Natural killer cell (primary cell): ENCODE measurements around the gene GPX3. TPM values are rescaled to one million over a fixed set of nuclear protein-coding genes. Genes with fewer than 3 reads are reported as not detected.

Experiments used
- ATAC-seq, 3 donors: fragments of 150-1000 bp in 2 of 3; fragments of 200-7000 bp in 1 of 3; cut with Tn5 transposase; 1 replicate in 1 of 3; 2 replicates in 2 of 3; pipeline ENCODE4 v1.10.0; 2021; ENCODE audit warnings: mild to moderate bottlenecking in 2 of 3, moderate library complexity in 2 of 3
- DNase-seq, 2 donors: peaks; one replicate each; pipeline versions ENCODE4 v3.0.0 to v3.0.0-alpha.2; 2013 to 2021; ENCODE audit warnings: mixed read lengths in 1 of 2
- H3K27ac ChIP-seq: one replicate; pipeline ENCODE4 v1.5.1; 2013; ENCODE audit warnings: mild to moderate bottlenecking, low read length
- H3K27me3 ChIP-seq: one replicate; pipeline ENCODE4 v1.6.1; 2013; ENCODE audit warnings: low read length; ENCODE audit not compliant: control insufficient read depth, insufficient read depth
- H3K36me3 ChIP-seq: one replicate; pipeline ENCODE4 v1.6.1; 2013; ENCODE audit warnings: low read length; ENCODE audit not compliant: control insufficient read depth, insufficient read depth
- H3K4me1 ChIP-seq: one replicate; pipeline ENCODE4 v1.6.1; 2013; ENCODE audit warnings: low read length; ENCODE audit not compliant: control insufficient read depth, insufficient read depth
- H3K4me3 ChIP-seq: one replicate; pipeline ENCODE4 v1.5.1; 2013; ENCODE audit warnings: low read length
- H3K9me3 ChIP-seq: one replicate; pipeline ENCODE4 v1.6.1; 2013; ENCODE audit warnings: low read length; ENCODE audit not compliant: control insufficient read depth, insufficient read depth
- H3K27ac Mint-ChIP-seq, 2 donors: one replicate each; pipeline ENCODE4 v1.8.0; 2022; ENCODE audit warnings: mild to moderate bottlenecking in 2 of 2, mixed read lengths in 2 of 2, moderate library complexity in 1 of 2
- H3K27me3 Mint-ChIP-seq, 2 donors: one replicate each; pipeline ENCODE4 v1.8.0; 2022; ENCODE audit warnings: low read depth in 2 of 2, mixed read lengths in 2 of 2
- H3K36me3 Mint-ChIP-seq: one replicate; pipeline ENCODE4 v1.8.0; 2022; ENCODE audit warnings: mixed read lengths
- H3K4me1 Mint-ChIP-seq, 2 donors: one replicate each; pipeline ENCODE4 v1.8.0; 2022; ENCODE audit warnings: mixed read lengths in 2 of 2
- H3K4me3 Mint-ChIP-seq: one replicate; pipeline ENCODE4 v1.8.0; 2022; ENCODE audit warnings: mild to moderate bottlenecking, moderate library complexity, mixed read lengths
- H3K9me3 Mint-ChIP-seq, 2 donors: one replicate each; pipeline ENCODE4 v1.8.0; 2022; ENCODE audit warnings: mixed read lengths in 2 of 2
- WGBS: methylation state at CpG from one replicate; pipeline ENCODE4 v1.1.7; 2013; ENCODE audit warnings: missing lambda C conversion rate; ENCODE audit not compliant: insufficient coverage; 5-methylcytosine and 5-hydroxymethylcytosine counted together
- intact Hi-C: fragments of 100-400 bp; cut with micrococcal nuclease; formaldehyde crosslinking; loops from one replicate; pipeline ENCODE4 v1.14.2; 2022
- total RNA-seq, 4 donors: library from RNA; stranded (reverse); fragments of 120-200 nt in 1 of 4; gene quantifications; one replicate each; pipeline versions ENCODE4 v1.2.3 to v1.2.4, GENCODE V29; 2013 to 2022
- TF ChIP-seq, protein P1 (sequence below): fragments of 200-600 bp; IDR thresholded peaks from one replicate; pipeline ENCODE4 v1.8.0; 2022; ENCODE audit warnings: antibody characterized with exemption

GPX3 gene
- total RNA-seq, 3 donors from 2014 or later (not counting 1 experiment from before 2014, with no cell fraction given): 1.1 TPM; not detected in 2

DNA sequence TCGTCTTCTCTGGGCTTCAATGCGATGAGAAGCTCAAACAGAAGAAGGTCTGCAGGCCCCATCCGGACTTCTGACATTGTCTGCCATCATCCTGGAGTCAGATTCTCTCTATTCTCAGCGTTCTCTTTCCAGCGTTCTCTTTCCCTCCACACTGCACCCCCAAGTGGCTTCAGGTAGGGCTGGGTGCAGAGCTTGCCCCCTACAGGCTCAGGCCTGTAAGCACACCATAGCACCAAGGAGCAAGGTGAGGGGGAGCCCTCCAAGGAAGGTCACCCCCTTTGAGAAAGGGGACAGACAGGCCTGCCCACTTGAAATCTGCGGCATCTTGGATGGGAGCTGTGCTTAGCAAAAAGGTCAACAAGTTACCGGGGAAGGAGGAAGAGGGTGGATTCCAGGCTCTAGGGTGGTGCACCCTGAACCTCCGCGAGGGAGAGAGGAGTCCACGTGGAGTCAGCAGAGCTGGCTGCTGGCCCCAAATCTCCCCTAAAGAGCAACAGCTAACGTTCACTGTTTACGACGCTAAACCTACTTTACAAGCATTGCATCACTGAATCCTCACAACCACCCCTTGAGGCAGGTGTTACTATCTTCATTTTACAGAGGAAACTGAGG, 27.5 kb downstream of the GPX3 start:
- peak in 1 of 2 donors; percentile 58 for DNase-seq
- no peak overlapping the region for H3K4me3 Mint-ChIP-seq
- no peaks in the 10 kb centered on the region for H3K9me3 Mint-ChIP-seq
- Histone ChIP-seq H3K4me3 (no peak overlapping the region), H3K27me3 (no peaks in the 10 kb centered on the region), H3K36me3 (peaks cover 84% of the 10 kb centered on the region), H3K9me3 (no peaks in the 10 kb centered on the region), H3K27ac (no peak overlapping the region), H3K4me1 (peaks cover 8% of the 10 kb centered on the region)
- WGBS: 87% methylated on average over 13 of the region's 13 CpGs
- peaks cover 14 to 18% of the 10 kb centered on the region in 2 donors for H3K4me1 Mint-ChIP-seq
- intact Hi-C loops: no loop called here
- ATAC-seq: peak; percentile 67 to 82 (median 71)
- peak overlapping the region in 1 of 2 donors; percentile 47 for H3K27ac Mint-ChIP-seq
- TF ChIP-seq, protein P1, sequence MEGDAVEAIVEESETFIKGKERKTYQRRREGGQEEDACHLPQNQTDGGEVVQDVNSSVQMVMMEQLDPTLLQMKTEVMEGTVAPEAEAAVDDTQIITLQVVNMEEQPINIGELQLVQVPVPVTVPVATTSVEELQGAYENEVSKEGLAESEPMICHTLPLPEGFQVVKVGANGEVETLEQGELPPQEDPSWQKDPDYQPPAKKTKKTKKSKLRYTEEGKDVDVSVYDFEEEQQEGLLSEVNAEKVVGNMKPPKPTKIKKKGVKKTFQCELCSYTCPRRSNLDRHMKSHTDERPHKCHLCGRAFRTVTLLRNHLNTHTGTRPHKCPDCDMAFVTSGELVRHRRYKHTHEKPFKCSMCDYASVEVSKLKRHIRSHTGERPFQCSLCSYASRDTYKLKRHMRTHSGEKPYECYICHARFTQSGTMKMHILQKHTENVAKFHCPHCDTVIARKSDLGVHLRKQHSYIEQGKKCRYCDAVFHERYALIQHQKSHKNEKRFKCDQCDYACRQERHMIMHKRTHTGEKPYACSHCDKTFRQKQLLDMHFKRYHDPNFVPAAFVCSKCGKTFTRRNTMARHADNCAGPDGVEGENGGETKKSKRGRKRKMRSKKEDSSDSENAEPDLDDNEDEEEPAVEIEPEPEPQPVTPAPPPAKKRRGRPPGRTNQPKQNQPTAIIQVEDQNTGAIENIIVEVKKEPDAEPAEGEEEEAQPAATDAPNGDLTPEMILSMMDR: peak; percentile 69
- peaks cover 11% of the 10 kb centered on the region for H3K36me3 Mint-ChIP-seq
- H3K27me3 Mint-ChIP-seq: no peaks in the 10 kb centered on the region

DNA sequence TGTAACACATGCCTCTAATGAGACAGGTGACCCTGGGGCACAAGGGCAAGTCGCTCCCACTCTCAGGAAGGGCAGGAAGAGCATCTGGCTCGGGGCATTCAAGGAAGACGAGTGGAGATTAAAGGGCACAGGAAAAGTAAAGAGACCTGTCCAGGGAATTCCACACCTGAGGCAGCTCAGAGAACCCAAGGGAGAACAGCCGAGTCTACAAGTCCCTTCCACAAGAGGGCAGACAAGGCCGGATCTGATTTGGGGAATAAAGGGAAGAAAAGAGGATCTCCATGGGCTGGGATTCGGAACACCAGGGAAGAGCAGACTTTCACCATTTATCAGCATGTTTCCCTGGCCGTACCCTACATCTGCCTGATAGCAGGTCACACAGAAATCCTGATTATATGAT, 28.1 kb downstream of the GPX3 start:
- Mint-ChIP-seq H3K36me3 (peaks cover 11% of the 10 kb centered on the region), H3K27me3 (no peaks in the 10 kb centered on the region), H3K4me3 (no peak overlapping the region), H3K27ac (peak overlapping the region in 1 of 2 donors; percentile 47), H3K9me3 (no peaks in the 10 kb centered on the region), H3K4me1 (peaks cover 14 to 18% of the 10 kb centered on the region in 2 donors)
- H3K27me3 ChIP-seq: no peaks in the 10 kb centered on the region
- no peak overlapping the region for H3K4me3 ChIP-seq
- peaks cover 82% of the 10 kb centered on the region for H3K36me3 ChIP-seq
- H3K27ac ChIP-seq: no peak overlapping the region
- H3K9me3 ChIP-seq: no peaks in the 10 kb centered on the region
- no peak for ATAC-seq
- no peak for DNase-seq
- 84% methylated on average over 7 of the region's 7 CpGs for WGBS
- peaks cover 8% of the 10 kb centered on the region for H3K4me1 ChIP-seq
- TF ChIP-seq, protein P1: no peak
- intact Hi-C loops: no loop called here

DNA sequence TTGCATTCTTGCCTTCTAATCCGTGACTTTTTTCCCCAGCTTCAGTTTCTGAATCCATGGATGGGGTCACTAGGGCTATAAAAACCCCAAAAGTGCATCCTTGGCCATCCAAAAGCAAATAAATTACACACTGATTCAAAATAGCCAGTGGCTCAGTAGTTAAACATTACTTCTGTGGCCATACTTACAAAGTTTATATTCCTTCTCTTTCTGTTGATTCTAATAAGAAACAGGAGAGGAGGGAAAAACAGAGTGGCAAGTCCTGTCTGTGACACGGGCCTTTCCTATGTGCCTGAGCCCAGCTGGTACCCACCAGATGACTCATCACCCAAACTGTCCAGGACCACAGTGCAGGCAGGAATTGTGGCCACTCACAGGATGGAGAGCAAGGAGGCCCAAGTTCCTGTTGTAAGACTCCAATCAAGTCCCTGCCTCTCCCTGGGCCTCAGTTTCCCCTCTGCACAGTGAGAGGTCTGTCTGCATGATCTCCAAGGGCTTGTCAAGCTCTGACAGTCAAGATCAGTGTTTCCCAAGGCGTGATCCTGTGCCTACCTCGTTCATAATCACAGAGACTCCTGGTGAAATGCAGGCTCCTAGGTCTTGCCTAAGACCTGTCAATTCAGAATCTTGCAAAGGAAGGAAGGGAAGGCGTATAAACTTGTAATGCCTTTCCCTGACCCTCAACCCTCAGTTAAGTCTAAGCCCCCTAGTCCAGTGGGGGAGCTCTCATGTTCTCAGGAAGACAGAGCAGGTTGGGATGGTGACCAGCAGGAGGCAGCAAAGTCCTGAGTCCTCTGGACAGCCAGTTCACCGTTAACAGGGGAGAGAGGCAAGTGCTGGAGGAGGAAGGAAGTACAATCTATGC, 30.9 kb downstream of the GPX3 start:
- Mint-ChIP-seq H3K4me3 (no peak overlapping the region), H3K9me3 (no peaks in the 10 kb centered on the region), H3K27me3 (no peaks in the 10 kb centered on the region), H3K27ac (peak overlapping the region; percentile 21 to 70), H3K36me3 (peaks cover 11% of the 10 kb centered on the region), H3K4me1 (peaks cover 14 to 18% of the 10 kb centered on the region in 2 donors)
- intact Hi-C loops: loop anchor here (1.0 kb wide), 2 partner anchors 64 to 113 kb away; no protein-coding TSS in a partner anchor
- DNase-seq (peak; percentile 67 to 86), ATAC-seq (peak; percentile 83 to 87 (median 84))
- H3K27me3 ChIP-seq: no peaks in the 10 kb centered on the region
- no peaks in the 10 kb centered on the region for H3K9me3 ChIP-seq
- H3K36me3 ChIP-seq: peaks cover 84% of the 10 kb centered on the region
- 74% methylated on average over 5 of the region's 6 CpGs for WGBS
- TF ChIP-seq, protein P1: peak; percentile 84
- H3K4me3 ChIP-seq: no peak overlapping the region
- no peak overlapping the region for H3K27ac ChIP-seq
- peaks cover 8% of the 10 kb centered on the region for H3K4me1 ChIP-seq
